ENCODE data around the gene B3GNT3. TPM values are rescaled to one million over a fixed set of nuclear protein-coding genes. Genes with fewer than 3 reads are reported as not detected.

The B3GNT3 gene
- total and polyA plus RNA-seq, 9 of the 15 experiments (the other 6 are each of a cell fraction or from before 2014, with no cell fraction given), result 0.06 to 0.11 (median 0.07) TPM; not detected in 6

DNA sequence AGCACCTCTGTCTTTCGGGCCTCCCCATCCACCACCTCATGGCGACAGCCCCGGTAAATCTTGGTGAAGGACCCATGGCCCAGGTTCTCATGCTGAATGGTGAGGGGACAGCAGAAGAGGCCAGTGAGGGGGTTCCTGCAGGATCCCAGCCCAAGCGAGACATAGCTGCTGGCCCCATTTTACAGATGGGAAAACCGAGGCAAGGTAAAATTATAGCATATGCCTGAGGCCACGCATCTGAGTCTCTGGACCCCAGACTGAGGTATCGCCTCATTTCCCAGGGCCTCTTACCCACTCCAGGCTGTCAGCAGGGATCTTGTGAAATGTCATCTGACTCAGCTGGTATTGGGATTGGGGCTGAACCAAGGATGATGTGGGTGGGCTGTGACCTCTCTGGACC, 43.0 kb downstream of the B3GNT3 start (continued):
- no peak for TF ChIP-seq BRF2 (IDR thresholded peaks at IDR 0.05; ENCODE audit: borderline replicate concordance, insufficient read depth, insufficient read length)
- TF ChIP-seq, protein P1, sequence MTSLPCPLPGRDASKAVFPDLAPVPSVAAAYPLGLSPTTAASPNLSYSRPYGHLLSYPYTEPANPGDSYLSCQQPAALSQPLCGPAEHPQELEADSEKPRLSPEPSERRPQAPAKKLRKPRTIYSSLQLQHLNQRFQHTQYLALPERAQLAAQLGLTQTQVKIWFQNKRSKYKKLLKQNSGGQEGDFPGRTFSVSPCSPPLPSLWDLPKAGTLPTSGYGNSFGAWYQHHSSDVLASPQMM (CRISPR knock-in tag; IDR thresholded peaks at IDR 0.05), result no peak
- no peak for TF ChIP-seq ZNF263 (CRISPR knock-in tag; IDR thresholded peaks at IDR 0.05; ENCODE audit: borderline replicate concordance)
- no peak for TF ChIP-seq ZNF778 (CRISPR knock-in tag; IDR thresholded peaks at IDR 0.05)
- no peak for TF ChIP-seq PURB (CRISPR knock-in tag; IDR thresholded peaks at IDR 0.05; ENCODE audit: low read depth)
- TF ChIP-seq RBM14 (IDR thresholded peaks at IDR 0.05; ENCODE audit: borderline replicate concordance, insufficient read depth, low read depth, low read length), result no peak
- peak; percentile 69 for TF ChIP-seq ADNP (tag; IDR thresholded peaks at IDR 0.05)
- TF ChIP-seq ZNF274 (IDR thresholded peaks at IDR 0.05; ENCODE audit: borderline replicate concordance, low read depth, low read length), result no peak
- TF ChIP-seq, protein P2, sequence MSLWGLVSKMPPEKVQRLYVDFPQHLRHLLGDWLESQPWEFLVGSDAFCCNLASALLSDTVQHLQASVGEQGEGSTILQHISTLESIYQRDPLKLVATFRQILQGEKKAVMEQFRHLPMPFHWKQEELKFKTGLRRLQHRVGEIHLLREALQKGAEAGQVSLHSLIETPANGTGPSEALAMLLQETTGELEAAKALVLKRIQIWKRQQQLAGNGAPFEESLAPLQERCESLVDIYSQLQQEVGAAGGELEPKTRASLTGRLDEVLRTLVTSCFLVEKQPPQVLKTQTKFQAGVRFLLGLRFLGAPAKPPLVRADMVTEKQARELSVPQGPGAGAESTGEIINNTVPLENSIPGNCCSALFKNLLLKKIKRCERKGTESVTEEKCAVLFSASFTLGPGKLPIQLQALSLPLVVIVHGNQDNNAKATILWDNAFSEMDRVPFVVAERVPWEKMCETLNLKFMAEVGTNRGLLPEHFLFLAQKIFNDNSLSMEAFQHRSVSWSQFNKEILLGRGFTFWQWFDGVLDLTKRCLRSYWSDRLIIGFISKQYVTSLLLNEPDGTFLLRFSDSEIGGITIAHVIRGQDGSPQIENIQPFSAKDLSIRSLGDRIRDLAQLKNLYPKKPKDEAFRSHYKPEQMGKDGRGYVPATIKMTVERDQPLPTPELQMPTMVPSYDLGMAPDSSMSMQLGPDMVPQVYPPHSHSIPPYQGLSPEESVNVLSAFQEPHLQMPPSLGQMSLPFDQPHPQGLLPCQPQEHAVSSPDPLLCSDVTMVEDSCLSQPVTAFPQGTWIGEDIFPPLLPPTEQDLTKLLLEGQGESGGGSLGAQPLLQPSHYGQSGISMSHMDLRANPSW (CRISPR knock-in tag; IDR thresholded peaks at IDR 0.05), result no peak
- no peak for TF ChIP-seq CHD1 (IDR thresholded peaks at IDR 0.05; ENCODE audit: low read length)
- no peak for TF ChIP-seq ZNF134 (CRISPR knock-in tag; conservative IDR thresholded peaks at IDR 0.05)
- TF ChIP-seq ELF4 (CRISPR knock-in tag; IDR thresholded peaks at IDR 0.05), result no peak
- no peak for TF ChIP-seq RBM15 (IDR thresholded peaks at IDR 0.05; ENCODE audit: insufficient read depth, low read length)
- TF ChIP-seq ATF1 (CRISPR knock-in tag; IDR thresholded peaks at IDR 0.05), result no peak
- no peak for TF ChIP-seq ATF1 (tag; IDR thresholded peaks at IDR 0.05)
- TF ChIP-seq FOXJ2 (tag; IDR thresholded peaks at IDR 0.05), result no peak
- TF ChIP-seq HSF4 (CRISPR knock-in tag; IDR thresholded peaks at IDR 0.05; ENCODE audit: borderline replicate concordance), result no peak
- TF ChIP-seq SMARCA5 (IDR thresholded peaks at IDR 0.05), result peak; percentile 51; the same call in 1 of the 2 replicates
- TF ChIP-seq ZBTB1 (CRISPR knock-in tag; IDR thresholded peaks at IDR 0.05; ENCODE audit: borderline replicate concordance, low read depth), result no peak
- TF ChIP-seq SMC3 (conservative IDR thresholded peaks at IDR 0.05; ENCODE audit: insufficient read depth, low read depth, low read length), result no peak
- TF ChIP-seq MTA3 (IDR thresholded peaks at IDR 0.05; ENCODE audit: borderline replicate concordance), result no peak
- no peak for TF ChIP-seq ZEB2 (IDR thresholded peaks at IDR 0.05)
- TF ChIP-seq ARNT (IDR thresholded peaks at IDR 0.05), result no peak
- no peak for TF ChIP-seq TCF3 (CRISPR knock-in tag; IDR thresholded peaks at IDR 0.05)
- no peak for TF ChIP-seq ZNF431 (CRISPR knock-in tag; IDR thresholded peaks at IDR 0.05)
- TF ChIP-seq, protein P3, sequence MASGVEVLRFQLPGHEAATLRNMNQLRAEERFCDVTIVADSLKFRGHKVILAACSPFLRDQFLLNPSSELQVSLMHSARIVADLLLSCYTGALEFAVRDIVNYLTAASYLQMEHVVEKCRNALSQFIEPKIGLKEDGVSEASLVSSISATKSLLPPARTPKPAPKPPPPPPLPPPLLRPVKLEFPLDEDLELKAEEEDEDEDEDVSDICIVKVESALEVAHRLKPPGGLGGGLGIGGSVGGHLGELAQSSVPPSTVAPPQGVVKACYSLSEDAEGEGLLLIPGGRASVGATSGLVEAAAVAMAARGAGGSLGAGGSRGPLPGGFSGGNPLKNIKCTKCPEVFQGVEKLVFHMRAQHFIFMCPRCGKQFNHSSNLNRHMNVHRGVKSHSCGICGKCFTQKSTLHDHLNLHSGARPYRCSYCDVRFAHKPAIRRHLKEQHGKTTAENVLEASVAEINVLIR (CRISPR knock-in tag; IDR thresholded peaks at IDR 0.05), result no peak
- no peak for TF ChIP-seq ZNF780A (CRISPR knock-in tag; IDR thresholded peaks at IDR 0.05)

Data from K562 (cell line).